HG03521 (cell line): ENCODE measurements around the gene PIK3CB.
A peak's percentile ranks its signal among the peaks of the same experiment; 100 is the strongest.
"Not testable (repeated sequence)": the region's sequence is repeated elsewhere in the genome, so short reads cannot be mapped to it uniquely, and the experiment has no call there.

Experiments
- ATAC-seq: cut with Tn5 transposase; IDR thresholded peaks from one replicate; pipeline ENCODE4 v1.9.1; 2021; ENCODE audit warnings: mild to moderate bottlenecking, moderate library complexity; ENCODE audit not compliant: unreplicated experiment

The PIK3CB gene

DNA sequence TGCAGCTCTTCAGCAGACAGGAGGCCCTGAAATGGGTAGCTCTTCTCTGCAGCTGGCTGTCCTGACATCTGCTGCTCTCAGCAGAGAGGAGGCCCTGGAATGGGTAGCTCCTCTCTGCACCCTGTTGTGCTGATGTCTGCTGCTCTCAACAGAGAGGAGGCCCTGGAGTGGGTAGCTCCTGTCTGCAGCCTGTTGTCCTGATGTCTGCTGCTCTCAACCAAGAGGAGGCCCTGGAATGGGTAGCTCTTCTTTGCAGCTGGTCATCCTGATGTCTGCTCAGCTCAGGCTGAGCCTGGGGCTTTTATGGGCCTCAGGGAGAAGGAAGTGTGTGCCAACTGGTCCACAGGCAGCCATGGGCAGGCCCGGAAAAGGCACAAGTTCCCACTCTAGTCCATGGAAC, 66.6 kb downstream of the PIK3CB start:
- no peak for ATAC-seq

DNA sequence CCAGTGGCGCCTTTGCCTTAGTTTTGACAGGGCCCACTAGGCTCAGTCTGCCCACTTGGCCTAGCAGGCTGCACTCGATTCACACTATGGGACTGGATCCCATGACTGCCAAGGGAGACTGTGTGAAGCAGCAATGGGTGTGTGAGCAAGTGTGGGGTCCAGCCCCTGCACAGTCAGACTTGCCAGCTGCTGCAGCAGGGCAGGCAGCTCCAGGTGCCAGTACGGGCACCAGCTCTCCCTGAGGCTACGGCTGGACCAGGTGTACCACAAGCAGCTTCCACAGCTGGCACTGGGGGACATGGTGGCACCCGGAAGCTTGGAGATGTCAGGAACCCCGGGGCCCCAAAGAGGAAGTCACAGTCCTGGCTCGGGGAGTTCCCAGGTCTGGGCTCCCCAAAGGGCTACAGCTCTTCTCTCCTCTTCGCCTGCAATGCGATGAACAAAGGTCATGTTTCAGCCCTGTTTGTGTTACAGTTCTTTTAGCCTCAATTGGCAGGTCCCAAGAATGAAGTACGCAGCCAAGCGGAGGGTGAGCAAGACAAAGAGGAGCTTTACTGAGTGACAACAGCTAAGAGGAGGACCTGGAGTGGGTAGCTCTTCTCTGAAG, 67.1 kb downstream of the PIK3CB start:
- ATAC-seq = no peak

GRCh38 chr3:138761002-138761401, 73.7 kb downstream of the PIK3CB start:
- no peak for ATAC-seq

DNA sequence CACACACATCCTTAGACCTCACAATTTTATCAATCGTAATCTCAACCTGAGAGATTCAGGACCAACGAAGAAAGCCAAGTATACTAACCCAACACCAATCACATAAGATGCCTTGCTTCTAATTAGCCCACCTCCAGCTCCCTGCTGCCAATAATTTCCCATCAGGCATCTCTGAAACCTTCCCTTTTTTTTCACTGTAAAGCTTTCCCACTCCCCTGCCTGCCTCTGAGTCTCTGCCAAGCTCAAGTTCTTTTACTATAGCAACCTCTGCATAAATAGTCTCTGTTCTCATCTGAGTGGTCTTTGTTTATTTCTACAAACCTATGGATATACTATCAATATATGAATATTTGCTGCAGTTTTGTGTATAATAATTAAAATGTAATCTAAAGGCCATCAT, 86.5 kb downstream of the PIK3CB start:
- ATAC-seq = no peak

- ATAC-seq = no peak
These were observed 87.5 kb downstream of the PIK3CB start for GRCh38 chr3:138747225-138747624.

DNA sequence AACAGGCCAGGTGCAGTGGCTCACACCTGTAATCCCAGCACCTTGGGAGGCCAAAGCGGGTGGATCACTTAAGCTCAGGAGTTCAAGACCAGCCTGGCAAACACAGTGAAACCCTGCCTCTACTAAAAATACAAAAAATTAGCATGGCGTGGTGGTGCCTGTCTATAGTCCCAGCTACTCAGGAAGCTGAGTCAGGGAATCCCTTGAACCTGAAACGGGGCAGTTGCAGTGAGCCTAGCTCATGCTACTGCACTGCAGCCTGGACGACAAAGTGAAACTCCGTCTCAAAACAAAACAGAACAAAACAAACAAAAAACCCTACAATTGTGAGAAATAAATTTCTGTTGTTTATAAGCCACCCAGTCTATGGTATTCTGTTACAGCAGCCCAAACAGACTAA, 94.7 kb downstream of the PIK3CB start:
- no peak for ATAC-seq

DNA sequence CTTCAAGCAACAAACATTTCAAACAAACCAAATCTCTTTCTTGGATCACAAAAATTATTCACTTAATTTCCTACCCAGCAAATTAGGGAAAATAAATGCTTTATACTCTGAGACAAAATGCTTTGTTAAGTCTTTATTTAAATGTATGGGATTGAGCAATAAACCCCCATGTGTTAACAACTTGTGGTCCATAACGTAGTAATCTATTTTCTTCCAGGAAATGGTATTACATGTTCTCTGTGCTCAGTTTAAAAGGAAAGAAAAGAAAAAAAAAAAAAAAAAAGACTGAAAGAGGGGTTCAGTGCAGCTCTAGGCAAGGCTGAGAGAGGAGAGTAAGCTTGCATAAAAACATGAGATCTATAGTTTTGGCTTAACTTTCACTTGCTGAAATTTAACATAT, 102.3 kb downstream of the PIK3CB start:
- no peak for ATAC-seq

DNA sequence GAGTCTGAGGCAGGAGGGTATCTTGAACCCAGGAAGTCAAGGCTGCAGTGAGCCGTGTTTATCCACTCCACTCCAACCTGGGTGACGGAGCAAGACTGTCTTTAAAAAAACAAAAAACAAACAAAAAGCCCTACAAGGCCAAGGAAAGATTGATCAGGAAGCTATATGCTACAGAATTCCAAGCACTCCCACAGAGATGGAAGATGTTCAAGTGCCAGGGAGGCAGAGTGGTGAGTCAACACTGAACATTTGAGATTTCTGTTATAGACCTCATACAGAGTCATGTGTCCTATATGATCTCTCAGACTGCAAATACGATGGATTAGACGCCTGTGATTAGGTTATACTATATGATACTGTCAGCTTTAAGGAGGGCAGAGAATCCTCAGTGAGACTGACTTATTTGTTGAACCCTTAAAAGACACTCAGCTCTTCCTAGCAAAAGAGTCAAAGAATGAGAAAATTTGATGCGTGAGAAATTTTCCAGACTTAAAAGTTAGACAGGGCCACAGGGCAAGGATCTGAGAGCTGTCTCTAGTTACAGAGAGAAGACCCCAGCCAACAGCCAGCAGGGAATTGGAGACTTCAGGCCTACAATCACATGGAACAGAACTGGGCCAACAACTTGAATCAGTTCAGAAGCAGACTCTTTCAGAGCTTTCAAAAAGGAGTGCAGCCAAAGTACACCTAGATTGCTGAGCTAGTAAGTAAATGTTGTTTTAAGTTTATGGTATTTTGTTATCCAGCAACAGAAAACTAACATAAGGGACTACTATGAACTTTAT, 107.6 kb downstream of the PIK3CB start:
- no peak for ATAC-seq

DNA sequence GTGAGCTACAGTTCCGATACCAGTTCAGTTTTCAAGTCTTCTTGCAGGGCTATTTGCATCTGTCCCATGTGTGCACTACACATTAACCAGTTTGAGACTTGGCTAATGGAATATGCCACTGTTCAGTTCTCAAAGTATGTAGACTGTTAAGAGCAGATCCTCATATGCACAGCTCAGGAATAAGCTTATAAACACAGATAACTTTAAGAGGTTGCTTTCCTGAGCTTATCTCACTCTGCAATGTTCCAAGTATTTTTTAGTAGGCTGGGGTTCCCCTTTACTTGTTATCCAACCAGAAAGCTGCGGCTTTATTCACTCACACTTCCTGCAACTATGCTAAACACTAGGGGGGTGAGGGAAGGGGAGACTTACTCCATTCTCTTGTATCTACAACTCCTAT, 108.7 kb downstream of the PIK3CB start:
- ATAC-seq = not testable (repeated sequence)

DNA sequence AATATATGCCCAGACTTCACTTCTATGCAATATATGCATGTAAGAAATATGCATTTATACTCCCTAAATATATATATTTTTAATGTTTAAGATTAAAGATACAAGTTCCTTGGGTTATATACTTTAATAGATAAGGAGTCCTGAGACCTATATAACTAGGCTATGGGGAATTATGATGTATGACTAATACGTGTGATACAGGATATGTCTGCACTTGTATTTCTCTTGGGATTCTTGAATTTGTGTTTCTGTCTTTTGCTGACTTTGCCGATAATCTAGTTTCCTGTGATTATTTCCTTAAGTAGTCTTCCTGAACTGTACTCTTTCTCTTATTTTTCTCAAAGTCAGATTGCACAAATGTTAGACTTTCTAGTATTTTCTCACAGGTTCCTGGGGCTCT, 109.6 kb downstream of the PIK3CB start:
- ATAC-seq = no peak

GRCh38 chr3:138724443-138724842, 110.3 kb downstream of the PIK3CB start:
- no peak for ATAC-seq

GRCh38 chr3:138718849-138719248, 115.9 kb downstream of the PIK3CB start:
- no peak for ATAC-seq

- peak; percentile 59 for ATAC-seq
These were observed 117.4 kb downstream of the PIK3CB start for GRCh38 chr3:138717348-138717747.

DNA sequence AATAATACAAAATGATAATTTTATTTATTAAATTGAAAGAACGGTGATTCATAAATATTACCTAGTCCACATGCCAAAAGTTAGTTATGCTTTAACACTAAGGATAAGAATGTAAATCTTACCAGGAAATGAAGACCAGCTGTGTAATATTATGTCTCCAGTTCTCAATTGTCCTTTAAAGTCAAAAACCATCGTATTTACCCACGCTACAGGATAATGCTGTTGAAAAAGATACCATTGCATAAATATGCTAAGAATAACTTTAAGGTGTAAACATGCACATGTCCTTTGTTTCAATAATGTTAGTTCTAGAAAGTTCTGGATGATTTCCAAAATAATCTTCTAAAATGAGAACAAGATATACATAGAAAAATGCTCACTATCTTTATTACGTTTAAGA, 122.6 kb downstream of the PIK3CB start:
- ATAC-seq = no peak

DNA sequence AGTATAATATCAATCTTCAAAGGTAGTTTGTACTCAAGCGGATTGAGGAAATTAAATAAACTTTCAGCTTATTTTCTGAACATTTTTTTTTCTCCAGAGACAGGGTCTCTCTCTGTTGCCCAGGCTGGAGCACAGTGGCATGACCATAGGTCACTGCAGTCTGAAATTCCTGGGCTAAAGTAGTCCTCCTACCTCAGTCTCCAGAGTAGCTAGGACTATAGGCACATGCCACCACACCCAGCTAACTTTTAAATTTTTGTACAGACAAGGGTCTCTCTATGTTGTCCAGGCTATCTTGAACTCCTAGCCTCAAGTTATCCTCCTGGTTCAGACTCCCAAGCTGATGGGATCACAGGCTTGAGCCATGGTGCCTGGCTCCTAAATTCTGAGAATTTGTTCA, 129.1 kb downstream of the PIK3CB start:
- no peak for ATAC-seq

GRCh38 chr3:138696666-138697370, 137.9 kb downstream of the PIK3CB start:
- no peak for ATAC-seq

- ATAC-seq = no peak
These were observed 140.3 kb downstream of the PIK3CB start for GRCh38 chr3:138694287-138695007.

DNA sequence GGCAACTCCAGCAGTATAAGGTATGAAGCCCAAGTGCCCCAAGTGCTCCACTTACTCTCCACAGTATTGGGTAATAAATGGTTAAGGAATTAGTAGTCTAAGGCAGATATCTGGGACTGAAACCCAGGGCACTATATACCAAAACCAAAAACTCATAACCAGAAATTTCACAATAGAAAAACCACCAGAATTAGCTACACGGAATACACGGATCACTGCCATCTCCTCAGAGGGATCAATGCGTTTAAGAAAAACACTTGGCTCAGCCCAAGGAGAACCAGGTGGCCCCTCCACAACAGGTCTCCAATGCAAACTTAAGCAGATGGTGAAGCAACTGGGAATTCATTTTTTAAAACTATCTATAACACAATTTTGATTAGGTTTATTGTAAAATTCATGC, 142.6 kb downstream of the PIK3CB start:
- no peak for ATAC-seq

- no peak for ATAC-seq
These were observed 143.4 kb downstream of the PIK3CB start for GRCh38 chr3:138691351-138691750.

GRCh38 chr3:138690036-138690435, 144.7 kb downstream of the PIK3CB start:
- ATAC-seq = no peak

GRCh38 chr3:138688871-138689299, 145.8 kb downstream of the PIK3CB start:
- no peak for ATAC-seq
